Osteocyte (in vitro differentiated cells): ENCODE results near the gene KDM4B. TPM values are rescaled to one million over a fixed set of nuclear protein-coding genes. Genes with fewer than 3 reads are reported as not detected.

Experiments
- DNase-seq: peaks from one replicate; pipeline ENCODE4 v3.0.0; 2021; ENCODE audit warnings: mixed read lengths; ENCODE audit not compliant: unreplicated experiment; ENCODE audit errors: extremely low spot score
- H3K27ac Mint-ChIP-seq: one replicate; pipeline ENCODE4 v1.8.0; 2021; ENCODE audit warnings: mild to moderate bottlenecking, mixed read lengths; ENCODE audit not compliant: unreplicated experiment
- H3K27me3 Mint-ChIP-seq: one replicate; pipeline ENCODE4 v1.8.0; 2021; ENCODE audit warnings: mixed read lengths; ENCODE audit not compliant: unreplicated experiment
- H3K36me3 Mint-ChIP-seq: one replicate; pipeline ENCODE4 v1.8.0; 2021; ENCODE audit warnings: mixed read lengths; ENCODE audit not compliant: unreplicated experiment
- H3K4me1 Mint-ChIP-seq: one replicate; pipeline ENCODE4 v1.8.0; 2021; ENCODE audit warnings: mixed read lengths; ENCODE audit not compliant: unreplicated experiment
- H3K4me3 Mint-ChIP-seq: one replicate; pipeline ENCODE4 v1.8.0; 2021; ENCODE audit warnings: mild to moderate bottlenecking, moderate library complexity, mixed read lengths; ENCODE audit not compliant: unreplicated experiment
- H3K9me3 Mint-ChIP-seq: one replicate; pipeline ENCODE4 v1.8.0; 2021; ENCODE audit warnings: mixed read lengths; ENCODE audit not compliant: unreplicated experiment
- total RNA-seq: library from RNA; stranded (reverse); gene quantifications from 2 replicates; pipeline ENCODE4 v1.2.1, GENCODE V29; 2021
- TF ChIP-seq, protein P1 (sequence below): fragments of 200-600 bp; sonication (generic); IDR thresholded peaks from 2 replicates; pipeline ENCODE4 v1.5.0; 2021; ENCODE audit warnings: antibody characterized with exemption, mild to moderate bottlenecking, moderate library complexity

Gene KDM4B
- total RNA-seq, 1 donor from 2014 or later = 49.0 TPM

- peak overlapping the region; percentile 38 for H3K27ac Mint-ChIP-seq
- no peaks in the 10 kb centered on the region for H3K27me3 Mint-ChIP-seq
- TF ChIP-seq, protein P1, sequence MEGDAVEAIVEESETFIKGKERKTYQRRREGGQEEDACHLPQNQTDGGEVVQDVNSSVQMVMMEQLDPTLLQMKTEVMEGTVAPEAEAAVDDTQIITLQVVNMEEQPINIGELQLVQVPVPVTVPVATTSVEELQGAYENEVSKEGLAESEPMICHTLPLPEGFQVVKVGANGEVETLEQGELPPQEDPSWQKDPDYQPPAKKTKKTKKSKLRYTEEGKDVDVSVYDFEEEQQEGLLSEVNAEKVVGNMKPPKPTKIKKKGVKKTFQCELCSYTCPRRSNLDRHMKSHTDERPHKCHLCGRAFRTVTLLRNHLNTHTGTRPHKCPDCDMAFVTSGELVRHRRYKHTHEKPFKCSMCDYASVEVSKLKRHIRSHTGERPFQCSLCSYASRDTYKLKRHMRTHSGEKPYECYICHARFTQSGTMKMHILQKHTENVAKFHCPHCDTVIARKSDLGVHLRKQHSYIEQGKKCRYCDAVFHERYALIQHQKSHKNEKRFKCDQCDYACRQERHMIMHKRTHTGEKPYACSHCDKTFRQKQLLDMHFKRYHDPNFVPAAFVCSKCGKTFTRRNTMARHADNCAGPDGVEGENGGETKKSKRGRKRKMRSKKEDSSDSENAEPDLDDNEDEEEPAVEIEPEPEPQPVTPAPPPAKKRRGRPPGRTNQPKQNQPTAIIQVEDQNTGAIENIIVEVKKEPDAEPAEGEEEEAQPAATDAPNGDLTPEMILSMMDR = no peak
- H3K9me3 Mint-ChIP-seq = peaks cover 8% of the 10 kb centered on the region
- no peak overlapping the region for H3K4me3 Mint-ChIP-seq
- DNase-seq = no peak
- H3K4me1 Mint-ChIP-seq = peaks cover 28% of the 10 kb centered on the region
- peaks cover 29% of the 10 kb centered on the region for H3K36me3 Mint-ChIP-seq
These were observed 143.3 kb downstream of the KDM4B start for GRCh38 chr19:5112175-5112574.

DNA sequence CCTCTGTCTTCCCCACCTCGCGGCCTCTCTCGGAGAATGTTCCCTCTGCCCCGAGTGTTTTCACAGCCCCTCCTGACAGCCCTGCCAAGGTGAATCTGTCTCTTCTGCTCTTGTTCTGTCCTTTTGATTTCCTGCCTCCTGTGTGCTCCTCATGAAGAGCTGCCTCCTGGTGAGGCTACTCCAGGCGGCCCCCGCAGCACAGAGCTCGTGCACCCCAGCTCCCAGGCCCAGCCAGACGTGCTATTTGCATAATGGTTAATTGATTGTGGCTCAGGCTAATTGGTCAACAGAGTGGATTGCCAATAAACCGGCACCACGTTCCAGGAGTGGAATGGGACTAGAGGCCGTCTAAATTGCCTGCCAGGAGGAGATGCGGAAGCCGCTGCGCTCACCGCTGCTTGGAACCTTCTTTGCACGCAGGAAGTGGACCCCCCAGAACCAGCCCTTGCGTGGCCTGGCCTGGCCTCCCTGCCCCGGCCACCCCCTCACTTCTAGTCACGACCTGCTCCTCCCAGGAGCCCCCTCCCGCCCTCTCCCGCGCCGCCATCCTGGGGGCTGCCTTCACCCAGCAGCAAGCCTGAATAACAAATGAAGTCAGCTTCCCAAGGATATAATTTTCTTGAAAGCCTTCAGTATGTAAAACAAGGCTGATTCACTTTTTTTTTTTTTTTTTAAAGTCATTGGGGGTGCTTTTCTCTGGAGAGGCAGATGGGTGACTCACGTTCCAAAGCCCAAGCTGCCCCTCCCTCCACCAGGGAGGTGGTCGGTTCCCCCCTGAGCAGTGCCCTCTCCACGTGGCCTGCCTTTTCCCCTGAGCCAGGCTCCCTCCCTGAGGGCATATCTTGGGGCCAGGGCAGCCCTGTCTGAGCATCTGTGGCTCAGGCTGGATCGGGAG is 144.0 kb downstream of the KDM4B start:
- TF ChIP-seq, protein P1 = no peak
- Mint-ChIP-seq H3K9me3 (peaks cover 8% of the 10 kb centered on the region), H3K4me1 (peaks cover 25% of the 10 kb centered on the region), H3K27ac (peak overlapping the region; percentile 38), H3K27me3 (no peaks in the 10 kb centered on the region), H3K36me3 (peaks cover 29% of the 10 kb centered on the region), H3K4me3 (peak overlapping the region; percentile 38)
- no peak for DNase-seq

DNA sequence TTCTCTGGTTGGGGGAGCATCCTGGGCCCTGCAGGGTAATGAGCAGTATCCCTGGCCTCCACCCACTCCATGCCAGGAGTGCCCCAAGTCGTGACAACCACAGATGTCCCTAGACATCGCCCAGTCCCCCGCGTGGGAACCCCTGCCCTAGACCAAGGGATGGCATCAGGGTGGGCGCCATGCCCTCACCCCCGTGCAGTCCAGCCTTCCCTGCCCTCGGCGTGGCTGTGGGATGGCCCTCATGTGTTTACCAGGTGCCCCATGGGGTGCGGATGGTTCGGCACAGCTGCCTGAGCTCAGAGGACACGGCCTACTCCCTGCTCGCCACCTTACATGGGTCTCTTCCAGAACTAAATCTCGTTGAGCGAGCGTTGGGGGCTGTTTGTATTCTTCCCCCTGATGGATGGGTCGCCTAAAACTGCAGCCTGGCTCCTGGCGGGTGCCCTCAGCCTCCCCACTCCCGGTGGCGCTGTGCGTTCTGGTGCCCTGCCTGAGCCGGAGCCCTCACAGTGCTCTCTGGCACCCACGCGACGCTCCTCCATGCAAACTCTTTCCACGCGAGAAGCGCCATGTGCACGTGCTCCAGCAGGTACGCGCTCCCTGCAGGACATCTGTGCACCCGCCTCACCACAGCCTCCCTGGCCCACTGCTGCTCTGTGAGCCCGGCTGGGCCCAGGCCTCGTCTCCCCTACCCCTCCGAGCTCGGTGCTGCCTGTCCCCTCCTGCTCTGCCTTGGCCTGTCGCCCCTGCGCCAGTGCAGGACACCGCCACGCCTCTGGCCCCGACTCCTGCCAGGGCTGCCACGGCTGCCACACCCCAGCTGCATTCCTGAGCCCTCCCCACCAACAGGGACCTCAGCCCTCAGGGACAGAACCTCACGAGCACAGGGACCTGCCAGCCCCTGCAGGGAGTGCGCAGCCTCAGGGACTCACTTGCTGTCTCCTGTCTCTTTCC is 145.0 kb downstream of the KDM4B start:
- no peaks in the 10 kb centered on the region for H3K27me3 Mint-ChIP-seq
- peaks cover 29% of the 10 kb centered on the region for H3K36me3 Mint-ChIP-seq
- peaks cover 8% of the 10 kb centered on the region for H3K9me3 Mint-ChIP-seq
- peaks cover 24% of the 10 kb centered on the region for H3K4me1 Mint-ChIP-seq
- no peak overlapping the region for H3K4me3 Mint-ChIP-seq
- DNase-seq = no peak
- peak overlapping the region; percentile 38 for H3K27ac Mint-ChIP-seq
- TF ChIP-seq, protein P1 = no peak

- H3K36me3 Mint-ChIP-seq = peaks cover 28% of the 10 kb centered on the region
- H3K9me3 Mint-ChIP-seq = peaks cover 8% of the 10 kb centered on the region
- H3K27me3 Mint-ChIP-seq = no peaks in the 10 kb centered on the region
- DNase-seq = no peak
- H3K4me1 Mint-ChIP-seq = peaks cover 24% of the 10 kb centered on the region
- H3K4me3 Mint-ChIP-seq = no peak overlapping the region
- TF ChIP-seq, protein P1 = no peak
- no peak overlapping the region for H3K27ac Mint-ChIP-seq
These were observed 145.8 kb downstream of the KDM4B start for GRCh38 chr19:5114727-5115126.
